GM23338 (cell line): ENCODE results near the gene GRID1.

Experiments used
- CREB1 ChIP-seq: fragments of 250-450 bp; sonication (Bioruptor Pico); IDR thresholded peaks from 2 replicates; pipeline ENCODE4 v1.5.0; 2020; ENCODE audit warnings: low read depth, mild to moderate bottlenecking, moderate library complexity
- CTCF ChIP-seq, 2 experiments: fragments of 200-600 bp in 1 of 2; sonication (generic) in 1 of 2; conservative IDR thresholded peaks; 2 replicates each; pipeline versions ENCODE4 v1.5.1 to v1.6.1; 2016 to 2017; ENCODE audit warnings: antibody characterized with exemption in 2 of 2, low read depth in 2 of 2, mild to moderate bottlenecking in 2 of 2, moderate library complexity in 1 of 2
- EZH2 ChIP-seq: fragments of 200-600 bp; sonication (generic); IDR thresholded peaks from one replicate; pipeline ENCODE4 v1.8.0; 2017; ENCODE audit warnings: antibody characterized with exemption, mild to moderate bottlenecking, low read depth; ENCODE audit not compliant: unreplicated experiment
- EZH2phosphoT487 ChIP-seq: fragments of 200-600 bp; sonication (generic); IDR thresholded peaks from one replicate; pipeline ENCODE4 v1.8.1; 2018; ENCODE audit warnings: antibody characterized with exemption; ENCODE audit not compliant: unreplicated experiment
- JUNB ChIP-seq: IDR thresholded peaks from one replicate; pipeline ENCODE4 v1.6.1; 2016; ENCODE audit warnings: antibody characterized with exemption; ENCODE audit not compliant: unreplicated experiment
- POLR2AphosphoS5 ChIP-seq: IDR thresholded peaks from 2 replicates; pipeline ENCODE4 v1.6.1; 2016; ENCODE audit warnings: antibody characterized with exemption, low read depth
- STAT1 ChIP-seq: IDR thresholded peaks from one replicate; pipeline ENCODE4 v1.6.1; 2016; ENCODE audit warnings: antibody characterized with exemption; ENCODE audit not compliant: unreplicated experiment
- ZNF331 ChIP-seq: fragments of 250-450 bp; sonication (Bioruptor Pico); IDR thresholded peaks from 2 replicates; pipeline ENCODE4 v1.5.0; 2020; ENCODE audit warnings: low read depth, mild to moderate bottlenecking, moderate library complexity
- TF ChIP-seq, protein P1 (sequence below): IDR thresholded peaks from one replicate; pipeline ENCODE4 v1.6.1; 2018; ENCODE audit warnings: antibody characterized with exemption; ENCODE audit not compliant: unreplicated experiment

DNA sequence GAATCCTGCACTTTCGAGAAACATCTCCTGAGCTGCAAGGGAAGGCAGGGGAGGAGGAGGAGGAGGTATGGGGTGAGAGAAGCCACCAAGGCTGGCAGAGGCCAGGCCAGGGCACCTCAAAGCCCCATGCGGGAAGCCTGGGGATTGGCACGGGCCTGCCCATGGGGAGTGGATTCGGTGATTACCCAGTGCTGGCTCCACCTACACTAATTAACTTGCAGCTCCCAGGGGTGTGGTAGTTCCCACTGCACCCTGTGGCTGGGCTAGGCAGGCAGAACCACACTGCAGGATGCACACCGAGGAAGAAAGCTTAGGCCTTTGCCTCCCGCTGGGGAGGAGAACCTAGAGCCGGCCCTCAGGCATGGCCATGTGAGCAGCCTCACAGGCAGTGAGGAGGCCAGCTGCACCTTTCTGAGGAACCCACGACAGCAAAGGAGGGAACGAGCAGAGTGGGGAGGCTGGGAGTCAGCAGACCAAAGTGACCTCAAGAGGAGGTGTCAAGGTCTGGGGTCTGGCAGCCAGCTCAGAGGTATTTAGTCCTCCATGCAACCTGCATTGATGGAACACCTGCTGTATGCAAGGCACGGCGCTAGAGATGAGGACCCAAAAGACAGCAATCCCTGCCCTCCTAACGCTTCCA, 27.2 kb downstream of the GRID1 start:
- TF ChIP-seq CTCF (conservative IDR thresholded peaks at IDR 0.05; ENCODE audit: low read depth in 2 of 2): no peak
- TF ChIP-seq EZH2: no peak
- TF ChIP-seq POLR2AphosphoS5: no peak
- TF ChIP-seq, protein P1, sequence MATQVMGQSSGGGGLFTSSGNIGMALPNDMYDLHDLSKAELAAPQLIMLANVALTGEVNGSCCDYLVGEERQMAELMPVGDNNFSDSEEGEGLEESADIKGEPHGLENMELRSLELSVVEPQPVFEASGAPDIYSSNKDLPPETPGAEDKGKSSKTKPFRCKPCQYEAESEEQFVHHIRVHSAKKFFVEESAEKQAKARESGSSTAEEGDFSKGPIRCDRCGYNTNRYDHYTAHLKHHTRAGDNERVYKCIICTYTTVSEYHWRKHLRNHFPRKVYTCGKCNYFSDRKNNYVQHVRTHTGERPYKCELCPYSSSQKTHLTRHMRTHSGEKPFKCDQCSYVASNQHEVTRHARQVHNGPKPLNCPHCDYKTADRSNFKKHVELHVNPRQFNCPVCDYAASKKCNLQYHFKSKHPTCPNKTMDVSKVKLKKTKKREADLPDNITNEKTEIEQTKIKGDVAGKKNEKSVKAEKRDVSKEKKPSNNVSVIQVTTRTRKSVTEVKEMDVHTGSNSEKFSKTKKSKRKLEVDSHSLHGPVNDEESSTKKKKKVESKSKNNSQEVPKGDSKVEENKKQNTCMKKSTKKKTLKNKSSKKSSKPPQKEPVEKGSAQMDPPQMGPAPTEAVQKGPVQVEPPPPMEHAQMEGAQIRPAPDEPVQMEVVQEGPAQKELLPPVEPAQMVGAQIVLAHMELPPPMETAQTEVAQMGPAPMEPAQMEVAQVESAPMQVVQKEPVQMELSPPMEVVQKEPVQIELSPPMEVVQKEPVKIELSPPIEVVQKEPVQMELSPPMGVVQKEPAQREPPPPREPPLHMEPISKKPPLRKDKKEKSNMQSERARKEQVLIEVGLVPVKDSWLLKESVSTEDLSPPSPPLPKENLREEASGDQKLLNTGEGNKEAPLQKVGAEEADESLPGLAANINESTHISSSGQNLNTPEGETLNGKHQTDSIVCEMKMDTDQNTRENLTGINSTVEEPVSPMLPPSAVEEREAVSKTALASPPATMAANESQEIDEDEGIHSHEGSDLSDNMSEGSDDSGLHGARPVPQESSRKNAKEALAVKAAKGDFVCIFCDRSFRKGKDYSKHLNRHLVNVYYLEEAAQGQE: no peak
- no peak for TF ChIP-seq EZH2phosphoT487
- no peak for TF ChIP-seq JUNB
- no peak for TF ChIP-seq ZNF331 (CRISPR knock-in tag)
- no peak for TF ChIP-seq CREB1
- TF ChIP-seq STAT1: no peak
